NOMO-1 (cell line): ENCODE results near the gene CCDC57.
A peak's percentile ranks its signal among the peaks of the same experiment; 100 is the strongest.

Experiments used
- DNase-seq, 2 experiments: peaks; one replicate each; lab custom pipeline; 2025; ENCODE audit not compliant: unreplicated experiment in 2 of 2; lab: John Stamatoyannopoulos, UW

The CCDC57 gene

DNA sequence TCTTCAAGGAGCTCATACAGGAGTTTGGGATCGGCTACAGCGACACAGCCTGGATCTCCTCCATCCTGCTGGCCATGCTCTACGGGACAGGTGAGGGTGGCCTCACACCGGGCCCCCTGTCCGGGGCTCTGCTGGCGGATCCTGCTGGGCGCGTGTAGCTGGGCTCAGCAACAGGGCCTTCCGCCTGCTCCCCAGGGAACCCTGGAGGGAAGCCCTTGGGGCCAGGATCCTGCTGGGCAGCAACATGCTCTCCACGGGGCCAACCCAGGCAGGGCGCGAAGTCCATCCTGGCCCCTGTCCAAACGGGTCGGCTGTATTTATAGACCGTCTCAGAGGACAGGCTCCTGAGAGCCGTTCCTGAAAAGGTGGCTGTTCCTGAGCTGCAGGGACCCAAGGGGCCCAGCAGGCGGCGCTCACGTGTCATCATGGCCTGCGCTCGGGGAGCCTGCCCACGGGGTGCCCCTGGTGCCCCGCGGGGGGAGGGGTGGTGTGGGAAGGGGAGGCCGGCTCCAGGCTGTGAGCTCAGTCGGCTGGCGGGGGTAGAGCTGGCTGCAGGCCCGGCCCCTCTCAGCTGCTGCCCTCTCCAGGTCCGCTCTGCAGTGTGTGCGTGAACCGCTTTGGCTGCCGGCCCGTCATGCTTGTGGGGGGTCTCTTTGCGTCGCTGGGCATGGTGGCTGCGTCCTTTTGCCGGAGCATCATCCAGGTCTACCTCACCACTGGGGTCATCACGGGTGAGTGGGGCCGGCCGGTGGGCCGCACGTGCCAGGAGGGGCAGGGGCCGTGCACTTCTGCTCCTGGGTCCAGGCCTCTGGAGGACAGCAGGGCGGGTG, 23.7 kb upstream of the CCDC57 start:
- DNase-seq, result peak in 1 of 2 experiments; percentile 62

DNA sequence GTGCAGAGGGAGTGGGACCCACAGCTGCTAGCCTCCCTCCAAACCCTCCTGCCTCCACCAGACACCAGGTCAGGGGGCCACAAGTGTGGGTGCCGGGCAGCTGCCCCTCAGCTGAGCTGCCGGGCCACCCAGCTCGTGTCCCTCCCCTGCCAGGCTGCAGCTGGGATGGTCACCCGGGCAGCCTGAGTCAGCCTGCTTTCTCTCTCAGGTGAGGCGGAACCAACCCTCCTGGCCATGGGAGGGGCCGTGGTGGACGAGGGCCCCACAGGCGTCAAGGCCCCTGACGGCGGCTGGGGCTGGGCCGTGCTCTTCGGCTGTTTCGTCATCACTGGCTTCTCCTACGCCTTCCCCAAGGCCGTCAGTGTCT, 23.1 kb upstream of the CCDC57 start:
- DNase-seq, result peak in 1 of 2 experiments; percentile 19

DNA sequence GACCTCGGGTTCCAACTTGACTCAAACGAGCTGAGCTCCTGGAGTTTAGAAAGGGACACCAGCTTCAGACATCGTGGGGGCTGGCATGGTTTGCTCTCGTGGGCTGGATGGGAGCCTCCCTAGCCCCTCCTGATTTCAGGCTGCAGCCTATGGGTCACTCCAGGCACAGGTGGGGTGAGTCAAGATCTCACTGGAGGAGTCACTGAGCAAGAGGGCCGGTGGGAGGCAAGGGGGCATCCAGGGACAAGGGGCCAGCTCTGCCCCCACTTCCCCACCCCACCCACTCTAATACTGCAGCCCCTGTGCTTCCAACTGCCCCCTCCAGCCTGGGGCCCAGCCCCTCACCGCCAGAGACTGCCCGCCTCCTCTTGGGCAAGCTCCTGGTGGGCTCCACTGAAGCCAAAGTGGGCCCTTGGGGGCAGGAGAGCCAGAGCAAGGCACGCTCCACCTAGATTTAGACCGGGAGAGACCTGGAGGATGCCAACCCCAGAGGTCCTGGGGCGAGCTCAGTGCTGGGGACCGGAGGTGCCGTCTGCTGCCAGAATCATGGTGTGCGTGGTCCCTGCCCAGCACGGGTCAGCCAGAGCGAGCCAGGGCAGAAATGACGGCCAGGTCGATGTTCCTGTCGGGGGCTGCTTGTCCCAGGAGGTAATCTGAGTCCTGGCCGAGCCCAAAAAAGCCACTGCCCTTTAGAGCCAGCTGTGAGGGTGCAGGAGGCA, 22.6 kb upstream of the CCDC57 start:
- DNase-seq, result no peak

DNA sequence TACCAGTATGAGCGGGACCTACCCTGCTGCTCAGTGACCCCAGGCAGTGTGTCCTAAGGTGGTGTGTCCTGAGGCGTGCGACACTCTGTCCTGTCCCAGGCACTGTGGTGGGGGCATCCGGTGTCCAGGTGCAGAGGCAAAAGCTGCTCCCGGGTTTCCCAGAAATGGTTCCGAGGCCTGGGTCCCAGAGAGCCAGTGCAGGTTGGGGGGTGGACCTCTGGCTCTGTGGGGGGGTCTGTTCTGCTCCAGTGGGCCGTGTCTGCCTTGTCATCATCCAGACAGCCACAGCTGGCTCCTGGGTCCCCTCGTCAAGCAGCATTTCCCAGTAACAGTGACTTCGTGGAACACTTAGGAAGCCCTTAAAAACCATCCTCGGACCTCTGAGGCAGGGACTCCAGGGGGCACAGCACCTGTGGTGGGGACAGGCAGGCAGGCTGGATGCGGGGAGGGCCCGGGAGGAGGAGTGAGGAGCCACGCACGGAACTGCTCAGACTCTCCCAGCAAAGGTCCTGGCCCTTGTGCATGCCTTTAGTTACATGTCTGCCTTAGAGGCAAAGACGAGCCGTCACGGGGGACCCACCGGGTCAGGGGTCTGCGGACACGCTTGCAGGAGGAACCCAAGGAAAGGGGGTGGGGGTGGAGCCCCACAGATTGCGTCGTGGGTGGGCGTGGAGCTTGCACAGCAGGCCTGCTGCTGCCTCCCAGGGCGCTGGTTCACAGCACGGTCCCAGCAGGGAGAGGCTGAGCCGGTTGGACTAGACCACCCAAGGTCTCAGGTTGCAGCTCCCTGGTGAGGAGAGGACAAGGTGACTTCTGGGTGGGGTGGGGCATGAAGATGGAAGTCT, 21.8 kb upstream of the CCDC57 start:
- DNase-seq, result no peak

DNA sequence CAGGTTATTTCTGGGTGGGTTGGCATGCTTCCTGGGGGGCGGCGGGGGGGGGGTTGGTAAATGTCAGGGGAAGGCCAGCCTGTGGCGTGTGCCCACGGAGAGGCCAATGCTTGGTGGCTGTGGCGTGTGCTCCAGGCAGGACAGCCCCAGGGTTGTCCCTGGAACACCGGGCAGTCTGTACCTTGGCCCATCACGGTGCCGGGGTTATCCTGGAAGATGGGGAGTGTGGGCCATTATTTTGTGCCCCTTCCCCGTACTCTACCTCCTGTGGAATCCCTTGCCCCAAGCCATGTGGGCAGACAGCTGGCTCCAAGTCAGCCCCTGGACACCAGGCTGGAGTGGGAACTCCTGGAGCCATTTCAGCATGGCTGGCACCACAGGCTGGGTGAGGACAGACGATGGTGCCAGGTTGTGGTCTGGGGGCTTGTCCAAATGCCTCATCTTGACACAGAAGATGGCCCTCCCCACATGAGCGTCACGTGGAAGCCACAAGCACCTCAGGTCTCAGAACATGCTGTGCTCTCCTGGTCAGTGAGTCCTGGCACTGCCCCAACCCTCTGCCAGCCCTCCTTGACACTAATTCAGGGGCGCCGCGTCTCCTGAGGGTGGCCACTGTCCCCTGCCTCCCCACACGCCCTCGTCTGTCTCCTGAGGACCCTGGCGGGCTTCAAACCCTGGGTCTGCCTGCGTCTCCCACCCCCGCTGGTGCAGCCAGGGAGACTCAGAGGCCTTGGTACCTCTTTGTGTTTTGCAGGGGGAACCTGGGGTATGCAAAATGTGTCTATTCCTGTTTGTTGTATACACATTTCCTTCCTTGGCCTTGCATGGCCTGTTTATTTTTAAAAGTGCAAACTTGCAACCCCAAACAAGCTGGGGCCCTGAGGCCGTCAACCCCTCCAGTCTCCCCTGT, 20.5 kb upstream of the CCDC57 start:
- DNase-seq, result no peak

DNA sequence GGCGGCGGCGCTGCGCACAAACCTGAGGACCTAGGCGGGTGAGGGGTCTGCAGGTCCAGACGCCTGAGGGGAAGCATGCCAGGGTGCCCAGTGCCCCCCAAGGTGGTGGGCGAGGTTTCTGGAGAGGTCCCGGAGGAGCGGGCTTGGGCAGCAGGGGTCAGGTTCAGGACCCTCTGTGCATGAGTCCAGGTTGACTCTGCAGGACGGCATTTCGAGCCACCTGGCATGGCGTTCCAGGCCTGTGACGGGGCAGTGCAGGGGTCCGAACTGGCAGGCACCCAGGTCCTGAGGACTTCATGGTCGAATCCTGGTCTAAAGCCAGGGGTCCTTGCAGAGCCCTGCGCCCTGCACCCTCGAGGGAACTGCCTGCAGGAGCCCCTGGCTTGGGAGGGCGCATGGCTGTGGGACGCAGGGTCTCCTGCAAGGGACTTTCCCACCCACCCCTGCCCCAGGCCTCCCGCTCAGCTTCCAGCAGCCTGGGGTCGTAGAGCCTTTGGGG, 19.7 kb upstream of the CCDC57 start:
- no peak for DNase-seq

DNA sequence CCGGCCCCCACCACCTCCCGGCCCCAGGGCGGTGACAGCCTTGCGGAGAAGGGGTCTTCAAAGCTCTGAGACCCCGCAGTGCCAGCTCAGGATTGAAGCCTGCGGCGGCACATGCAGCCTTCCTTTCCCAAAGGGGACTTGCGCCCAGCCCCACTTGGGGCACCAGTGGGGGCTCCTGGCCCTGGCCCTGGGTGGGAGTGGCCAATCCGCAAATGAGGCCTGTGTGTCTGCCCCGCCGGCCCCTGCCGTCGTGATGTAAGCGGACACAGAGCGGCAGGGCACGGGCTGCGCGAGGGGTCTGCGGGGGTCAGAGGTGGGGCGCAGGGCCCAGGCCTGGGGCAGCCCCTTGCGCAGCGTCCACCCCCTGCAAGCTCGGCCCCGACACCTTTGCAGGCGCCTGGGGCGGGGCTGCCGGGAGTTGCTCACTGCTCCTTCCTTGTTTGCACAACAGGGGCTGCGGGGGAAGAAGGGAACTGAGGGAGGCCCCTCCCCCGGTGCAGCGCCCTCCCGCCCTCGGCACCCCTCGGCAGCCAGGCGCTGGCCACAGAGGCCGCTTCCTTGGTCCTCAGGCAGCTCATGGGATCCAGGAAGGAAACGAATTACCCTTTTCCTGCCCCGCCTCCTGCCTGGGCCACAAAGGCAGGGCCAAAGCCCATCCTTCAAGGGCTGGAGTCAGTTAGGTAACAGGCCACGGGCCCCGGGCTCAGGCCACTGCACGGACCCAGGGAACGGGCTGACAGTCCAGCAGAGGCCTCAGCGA, 19.1 kb upstream of the CCDC57 start:
- DNase-seq, result peak; percentile 78 to 81

DNA sequence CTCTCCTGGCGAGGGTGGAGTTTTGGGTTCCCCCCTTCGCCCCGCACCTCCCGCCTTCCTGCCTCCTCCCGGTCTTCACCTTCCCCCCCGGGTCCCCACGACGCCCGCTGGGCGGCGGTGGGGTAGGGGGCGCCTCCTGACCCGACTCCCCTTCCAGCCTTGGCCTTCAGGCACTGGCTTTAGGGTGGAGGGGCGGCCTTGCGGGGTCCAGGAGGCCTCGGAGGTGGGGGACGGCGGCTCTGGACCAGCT, 18.6 kb upstream of the CCDC57 start:
- DNase-seq, result no peak

DNA sequence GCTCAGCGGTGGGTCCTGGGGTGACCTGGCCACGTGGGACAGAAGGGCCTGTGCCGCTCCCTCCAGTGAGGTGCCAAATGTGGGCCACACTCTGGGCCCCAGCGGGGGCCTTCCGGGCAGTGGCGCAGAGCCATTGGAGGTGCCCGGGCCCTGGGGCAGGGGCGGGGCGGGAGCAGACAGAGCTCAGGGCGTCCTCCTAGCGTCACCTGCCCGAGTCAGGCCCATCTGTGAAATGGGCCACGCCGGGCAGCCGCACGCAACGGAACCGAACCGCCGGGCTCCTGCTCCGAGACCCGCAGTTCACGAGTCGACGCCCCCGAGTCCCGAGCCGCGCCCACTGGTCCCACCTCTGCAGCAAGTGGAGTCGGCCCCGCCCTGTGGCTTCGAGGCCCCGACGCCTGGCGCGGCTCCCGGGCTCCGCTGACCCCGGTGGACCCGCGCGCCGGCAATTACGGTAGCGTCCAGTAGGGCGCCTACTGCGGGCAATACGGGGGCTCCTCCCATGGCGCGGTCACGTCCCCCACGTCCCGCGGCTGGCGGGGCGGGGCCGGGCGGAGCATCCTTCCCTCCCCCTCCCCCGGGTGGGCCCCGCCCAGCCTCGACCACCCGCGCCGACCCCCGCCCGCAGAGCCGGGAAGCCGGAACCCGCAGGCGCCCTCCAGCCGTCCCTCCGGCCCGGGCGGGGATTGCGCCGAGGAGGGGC, 18.1 kb upstream of the CCDC57 start:
- DNase-seq, result peak; percentile 82 to 86

DNA sequence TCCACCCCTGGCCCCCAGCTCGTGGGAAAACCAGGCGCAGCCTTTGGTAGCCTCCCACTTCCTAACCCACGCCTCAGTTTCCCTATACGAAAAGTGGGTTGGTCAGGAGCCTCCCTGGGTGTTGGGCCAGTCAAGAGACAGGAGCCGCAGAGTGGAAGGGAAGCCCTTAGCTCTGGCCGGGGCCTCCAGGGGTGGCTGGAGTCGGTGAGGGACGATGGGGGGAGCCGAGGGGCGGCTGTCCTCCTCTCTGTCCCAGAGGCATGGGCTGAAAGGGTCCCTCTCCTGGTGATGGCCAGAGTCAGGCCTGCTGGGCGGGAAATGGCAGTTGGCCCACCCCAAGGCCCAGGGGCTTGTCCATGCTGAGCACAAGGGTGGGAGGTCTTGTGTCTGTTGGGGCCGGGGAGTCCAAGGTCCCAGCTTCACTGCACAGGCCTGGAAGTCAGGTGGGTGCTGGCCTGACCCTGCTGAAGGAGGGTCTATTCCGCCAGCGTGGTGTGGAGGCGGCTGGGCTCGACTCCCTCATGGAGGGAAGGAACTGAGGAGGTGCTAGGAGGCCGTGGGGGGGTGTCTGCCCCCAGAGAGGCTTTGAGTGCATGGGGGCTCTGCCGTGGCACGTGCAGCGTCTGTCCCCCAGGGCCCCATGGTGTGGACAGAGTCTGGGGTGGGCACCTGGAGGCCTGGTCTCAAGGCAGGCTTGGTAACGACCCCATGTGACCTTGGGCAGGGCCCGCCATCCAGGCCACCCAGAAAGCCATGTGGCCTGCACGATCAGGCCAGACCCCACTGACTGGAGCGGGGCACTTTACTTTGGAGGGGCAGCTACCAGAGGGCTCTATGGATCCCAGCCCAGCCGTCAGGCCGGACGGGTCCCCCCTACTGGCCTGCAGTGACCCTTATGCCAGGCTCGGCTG, 17.3 kb upstream of the CCDC57 start:
- DNase-seq, result no peak

DNA sequence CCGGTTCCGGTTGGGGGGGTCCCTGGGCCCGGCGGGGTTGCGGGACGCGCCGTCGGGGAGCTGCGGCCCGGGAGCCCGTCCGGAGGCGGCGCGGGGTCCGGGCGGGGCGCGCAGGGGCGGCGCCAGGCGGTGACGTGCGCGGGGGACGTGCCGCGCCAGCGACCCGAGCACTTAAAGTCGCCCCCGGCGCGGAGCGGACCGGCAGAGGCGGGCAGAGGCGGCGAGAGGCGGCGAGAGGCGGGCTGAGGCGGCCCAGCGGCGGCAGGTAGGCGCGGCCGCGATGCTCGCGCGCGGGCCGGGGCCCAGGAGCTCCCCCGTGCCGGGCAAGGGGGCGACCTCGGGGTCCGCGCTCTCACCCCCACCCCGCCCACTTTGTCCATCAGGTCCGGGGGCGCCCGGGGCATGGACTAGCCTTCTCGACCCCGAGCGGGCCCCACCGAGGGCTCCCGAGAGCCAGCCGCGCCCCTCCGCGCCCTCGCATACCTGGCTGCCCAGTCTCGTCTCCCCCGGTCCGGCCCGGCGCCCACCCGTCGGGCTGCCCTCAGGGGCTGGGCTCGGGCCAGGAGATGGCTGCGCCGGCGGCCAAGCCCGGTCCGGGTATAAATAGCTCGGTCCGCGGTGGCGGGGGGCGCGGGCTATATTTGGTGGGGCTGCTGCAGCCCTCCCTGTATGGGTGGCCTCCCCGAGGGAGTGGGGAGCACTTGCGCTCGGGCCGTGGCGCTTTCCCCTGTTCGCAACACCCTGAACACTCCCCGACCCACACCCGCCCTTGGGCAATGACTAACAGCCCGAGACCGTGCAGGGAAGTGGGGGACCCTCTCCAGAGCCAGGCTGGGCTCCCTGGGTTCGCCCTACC, 16.4 kb upstream of the CCDC57 start, which contains the start of gene SLC16A3:
TSS of gene SLC16A3 (plus strand) at position 201 of the 856 bp plus-strand sequence. CDS start 6,967 bp downstream, outside the sequence.
- DNase-seq, result peak; percentile 73

DNA sequence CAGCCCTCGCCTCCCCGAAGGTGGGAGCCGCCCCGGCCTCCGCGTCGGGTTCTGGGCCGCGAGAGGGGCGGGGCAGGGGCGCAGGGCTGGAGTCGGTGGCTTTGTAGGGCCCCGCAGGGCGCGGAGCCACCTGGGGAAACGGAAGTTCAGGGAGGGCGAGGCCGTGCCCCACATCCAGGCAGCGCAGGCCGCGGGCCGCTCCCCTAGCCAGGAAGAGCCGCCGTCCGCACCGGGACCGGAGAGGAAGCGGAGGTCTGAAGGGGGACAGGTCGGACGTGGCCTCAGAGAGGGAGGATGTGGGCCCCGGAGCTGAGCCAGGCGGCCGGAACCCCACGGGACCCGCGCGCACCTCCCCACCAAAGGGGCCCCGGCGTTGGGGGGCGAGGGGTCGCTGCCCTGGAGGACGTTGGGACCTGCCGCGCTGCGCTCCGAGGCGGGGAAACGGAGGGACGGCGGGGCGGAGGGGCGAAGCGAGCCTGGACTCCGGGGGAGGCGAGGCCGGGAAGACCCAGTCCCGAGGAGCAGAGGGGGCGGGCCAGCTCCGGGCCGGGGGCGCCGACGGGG, 15.7 kb upstream of the CCDC57 start:
- DNase-seq, result peak; percentile 54 to 59

DNA sequence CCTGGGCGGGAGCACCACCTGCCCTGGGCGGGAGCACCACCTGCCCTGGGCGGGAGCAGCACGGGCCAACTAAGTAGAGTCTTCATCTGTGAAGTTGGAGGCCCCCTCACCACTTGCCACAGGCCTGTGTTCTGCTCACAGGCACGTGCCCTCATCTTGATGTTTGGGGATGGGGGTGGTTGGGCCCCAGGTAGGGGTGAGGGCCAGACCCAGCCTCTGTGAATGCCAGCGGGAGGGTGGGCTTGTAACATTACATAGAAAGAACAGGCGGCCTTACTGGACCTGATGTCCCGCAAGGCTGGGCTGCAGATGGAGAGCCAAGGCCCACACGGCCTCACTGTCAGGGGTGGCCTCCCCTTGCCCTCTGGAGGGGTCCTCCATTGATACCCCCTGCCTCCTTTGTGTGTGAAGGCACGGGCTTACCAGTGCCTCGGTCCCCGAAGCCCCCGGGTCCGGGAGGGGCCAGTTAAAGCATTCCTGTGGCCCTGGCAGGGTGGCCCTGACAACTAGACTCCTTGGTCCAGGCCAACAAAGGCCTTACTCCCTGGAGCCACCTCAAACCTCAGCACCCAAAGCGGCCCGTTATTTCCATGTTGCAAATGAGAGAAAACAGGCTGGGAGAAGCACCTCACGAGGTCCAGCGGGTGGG, 15.1 kb upstream of the CCDC57 start:
- no peak for DNase-seq

DNA sequence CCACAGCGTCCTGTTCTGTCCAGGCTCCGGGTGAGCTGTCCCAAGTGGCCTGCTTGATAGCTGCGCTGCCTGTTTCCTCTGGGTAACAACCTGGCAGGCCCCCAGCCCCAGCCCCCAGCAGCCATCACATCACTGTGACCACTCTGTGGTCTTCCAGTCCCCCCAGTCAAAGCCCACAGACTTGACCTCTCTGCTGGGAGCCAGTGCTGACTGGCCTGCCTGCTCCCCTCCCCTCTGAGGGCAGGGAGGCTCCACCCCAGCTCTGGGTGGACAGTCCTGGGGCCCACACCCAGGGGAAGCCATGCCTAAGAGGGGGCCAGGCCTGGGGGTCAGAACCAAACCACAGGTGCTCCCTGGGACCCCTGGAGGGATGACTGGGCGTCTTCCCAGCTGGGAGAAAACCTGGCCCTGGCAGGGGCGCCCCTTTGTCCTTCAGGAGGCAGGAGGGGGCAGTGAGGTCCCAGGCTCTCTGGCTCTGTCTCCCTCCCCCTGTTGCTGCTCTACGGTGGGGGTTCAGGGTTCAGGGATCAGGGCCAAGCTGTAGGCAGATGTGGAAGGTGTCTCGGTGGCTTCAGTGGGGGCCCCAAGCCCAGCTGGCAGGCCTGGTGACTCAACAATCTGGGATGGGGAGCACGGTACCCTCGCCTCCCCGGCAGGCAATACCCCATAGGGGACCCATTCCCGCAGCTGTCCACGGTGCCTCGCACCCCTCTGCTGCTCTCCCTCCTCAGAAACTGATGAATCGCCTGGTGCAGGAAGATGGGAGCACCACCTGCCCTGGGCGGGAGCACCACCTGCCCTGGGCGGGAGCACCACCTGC, 14.4 kb upstream of the CCDC57 start:
- no peak for DNase-seq

DNA sequence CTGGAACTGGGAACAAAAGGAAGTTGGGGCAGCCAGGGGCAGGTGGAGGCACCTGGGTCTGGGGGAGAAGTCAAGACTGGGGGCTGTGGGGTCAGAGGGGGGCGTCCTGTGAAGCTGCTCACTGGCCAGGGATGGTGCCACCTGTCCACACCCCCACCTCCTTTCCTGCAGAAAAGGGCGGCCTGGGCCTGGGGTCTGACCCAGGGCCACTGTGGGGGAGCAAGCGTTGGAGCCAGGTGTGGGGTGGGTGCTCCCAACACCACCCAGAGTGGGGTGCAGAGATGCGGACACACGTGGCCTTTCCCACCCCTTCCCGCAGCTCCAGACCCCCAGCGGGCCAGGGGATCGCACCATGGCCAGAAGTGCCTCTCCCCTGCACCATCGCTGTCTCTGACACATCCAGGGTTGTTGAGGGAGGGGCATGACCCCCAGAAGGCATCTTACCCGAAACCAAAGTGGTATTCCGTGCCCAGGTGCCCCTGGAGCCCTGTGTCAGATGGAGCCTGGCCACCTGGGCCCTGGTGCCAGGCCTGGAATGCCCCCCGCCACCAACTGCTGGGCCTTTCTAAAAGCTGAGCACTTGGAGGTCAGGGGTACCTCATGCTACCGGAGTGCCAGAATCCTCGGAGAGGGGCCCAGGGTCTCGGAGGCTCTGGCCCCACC, 13.6 kb upstream of the CCDC57 start:
- no peak for DNase-seq
